ENCODE results near the gene CWF19L2.

The CWF19L2 gene

DNA sequence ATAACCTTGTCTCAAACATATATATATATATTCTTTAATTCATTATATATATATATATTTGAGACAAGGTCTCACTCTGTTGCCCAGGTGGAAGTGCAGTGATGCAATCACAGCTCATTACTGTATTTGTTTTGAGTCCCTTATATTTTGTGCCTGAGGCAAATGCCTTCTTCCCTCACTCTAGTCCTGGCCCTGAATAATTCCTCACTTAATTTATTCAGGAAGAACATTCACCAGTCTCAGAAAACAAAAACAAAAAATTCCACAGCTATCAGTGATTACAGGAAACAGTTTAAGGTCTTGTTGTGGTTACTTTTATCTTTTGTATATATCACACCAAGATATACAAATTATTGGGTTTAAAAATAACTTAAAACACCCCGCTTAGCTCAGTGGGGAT is 155.7 kb downstream of the CWF19L2 start:
- DNase-seq (ENCODE audit: low spot score): no peak

DNA sequence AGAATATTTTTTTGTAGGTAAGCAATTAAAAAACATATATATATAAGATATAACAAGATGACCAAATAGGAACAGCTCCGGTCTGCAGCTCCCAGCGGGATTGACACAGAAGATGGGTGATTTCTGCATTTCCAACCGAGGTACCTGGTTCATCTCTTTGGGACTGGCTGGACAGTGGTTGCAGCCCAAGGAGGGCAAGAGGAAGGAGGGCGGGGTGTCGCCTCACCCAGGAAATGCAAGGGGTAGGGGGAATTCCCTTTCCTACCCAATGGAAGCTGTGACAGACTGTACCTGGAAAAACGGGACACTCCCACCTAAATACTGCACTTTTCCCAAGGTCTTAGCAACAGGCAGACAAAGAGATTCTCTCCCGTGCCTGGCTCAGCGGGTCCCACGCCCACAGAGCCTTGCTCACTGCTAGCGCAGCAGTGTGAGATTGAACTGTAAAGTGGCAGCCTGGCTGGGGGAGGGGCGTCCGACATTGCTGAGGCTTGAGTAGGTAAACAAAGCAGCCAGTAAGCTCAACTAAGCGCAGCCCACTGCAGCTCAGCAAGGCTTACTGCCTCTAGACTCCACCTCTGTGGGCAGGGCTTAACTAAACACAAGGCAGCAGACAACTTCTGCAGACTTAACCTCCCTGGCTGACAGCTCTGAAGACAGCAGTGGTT is 163.8 kb downstream of the CWF19L2 start:
- DNase-seq (ENCODE audit: low spot score): no peak

DNA sequence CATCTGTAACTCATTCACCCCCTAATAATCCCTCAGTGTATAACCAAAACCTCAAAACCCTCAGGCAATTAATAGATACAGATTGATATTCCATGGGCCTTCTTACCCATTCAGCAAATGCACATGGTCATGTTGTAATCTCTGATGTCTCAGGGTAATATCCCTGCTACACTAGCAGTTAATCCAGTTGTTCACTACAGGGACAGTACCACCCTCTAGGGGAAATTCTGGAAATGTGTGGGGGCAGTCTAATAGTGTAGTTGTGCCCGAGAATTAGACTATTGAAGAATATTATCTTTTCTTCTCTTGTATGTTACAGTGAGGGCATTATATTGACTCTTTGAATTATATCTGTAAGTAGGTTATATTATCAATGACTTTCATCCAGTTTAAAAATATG is 175.4 kb downstream of the CWF19L2 start:
- DNase-seq (ENCODE audit: low spot score): no peak

Data from COLO829 (cell line).